ENCODE results near the gene ZNF471. TPM values are rescaled to one million over a fixed set of nuclear protein-coding genes. Genes with fewer than 3 reads are reported as not detected.

Gene ZNF471
- total and polyA plus RNA-seq, 2 experiments from 2014 or later = 3.6 to 6.1 TPM

- Histone ChIP-seq H3K4me3 (peak overlapping the region; percentile 82), H3K79me2 (ENCODE audit: insufficient read depth) (peaks cover 84% of the 10 kb centered on the region), H3K27me3 (replicated peaks; ENCODE audit: insufficient read depth) (no peaks in the 10 kb centered on the region), H4K20me1 (ENCODE audit: insufficient read depth) (no peaks in the 10 kb centered on the region), H2AFZ (peak overlapping the region; percentile 90), H3F3A (ENCODE audit: insufficient read depth) (no peaks in the 10 kb centered on the region), H3K4me2 (ENCODE audit: unreplicated experiment) (peak overlapping the region; percentile 86), H3K36me3 (ENCODE audit: low read depth) (peaks cover 6% of the 10 kb centered on the region; the same call in 1 of the 2 replicates), H3K27ac (peak overlapping the region; percentile 99), H3K9ac (peak overlapping the region; percentile 99), H3K4me1 (ENCODE audit: insufficient read depth) (peaks cover 6% of the 10 kb centered on the region; the same call in 1 of the 2 replicates), H3K9me3 (ENCODE audit: low read depth) (no peaks in the 10 kb centered on the region), H3K9me2 (ENCODE audit: insufficient read depth) (no peaks in the 10 kb centered on the region)
- peak; percentile 98 for DNase-seq
- 1 to 2% methylated on average over 55 to 77 of the region's 80 CpGs for WGBS, 2 experiments (ENCODE audit: low coverage in 1 of 2, low lambda C conversion rate in 2 of 2, missing lambda C conversion rate in 2 of 2)
- in situ Hi-C loops (cut with MboI) = no loop called here
- no peak for TF ChIP-seq EZH2 (IDR thresholded peaks at IDR 0.05; ENCODE audit: insufficient read depth, poor library complexity, severe bottlenecking)
- no peak for TF ChIP-seq EZH2phosphoT487 (IDR thresholded peaks at IDR 0.05; ENCODE audit: insufficient read depth, low read depth)
Measured at GRCh38 chr19:56477429-56478338, 30.0 kb upstream of the ZNF471 start.

DNA sequence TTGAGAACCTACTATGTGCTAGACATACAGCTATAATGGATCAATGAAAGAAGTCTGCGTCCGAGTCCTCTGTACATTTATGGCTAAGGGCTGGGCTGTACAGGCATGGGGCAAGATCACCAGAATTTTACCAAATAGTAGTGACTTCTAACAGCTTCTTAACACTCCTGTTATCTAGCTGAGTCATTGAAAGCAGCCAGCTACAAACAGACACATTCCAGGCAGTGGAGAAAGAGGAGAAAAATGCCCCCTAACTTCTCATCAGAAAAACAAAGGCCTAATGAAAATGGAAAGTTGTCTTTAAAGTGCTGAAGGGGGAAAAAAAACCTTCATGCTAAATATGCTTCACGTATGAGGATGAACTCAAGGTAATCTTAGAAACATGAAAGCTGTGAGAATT is 16.3 kb upstream of the ZNF471 start:
- Histone ChIP-seq H3K4me3 (no peak overlapping the region), H3K27me3 (replicated peaks; ENCODE audit: insufficient read depth) (no peaks in the 10 kb centered on the region), H3K9me2 (ENCODE audit: insufficient read depth) (no peaks in the 10 kb centered on the region), H3K79me2 (ENCODE audit: insufficient read depth) (peaks cover 81% of the 10 kb centered on the region), H3F3A (ENCODE audit: insufficient read depth) (no peaks in the 10 kb centered on the region), H3K4me2 (ENCODE audit: unreplicated experiment) (no peak overlapping the region), H3K4me1 (ENCODE audit: insufficient read depth) (no peaks in the 10 kb centered on the region; the same call in 1 of the 2 replicates), H3K36me3 (ENCODE audit: low read depth) (peaks cover 4% of the 10 kb centered on the region; the same call in 1 of the 2 replicates), H3K27ac (no peak overlapping the region), H3K9me3 (ENCODE audit: low read depth) (no peaks in the 10 kb centered on the region), H2AFZ (no peak overlapping the region), H3K9ac (no peak overlapping the region), H4K20me1 (ENCODE audit: insufficient read depth) (no peaks in the 10 kb centered on the region)
- TF ChIP-seq EZH2 (IDR thresholded peaks at IDR 0.05; ENCODE audit: insufficient read depth, poor library complexity, severe bottlenecking) = no peak
- TF ChIP-seq EZH2phosphoT487 (IDR thresholded peaks at IDR 0.05; ENCODE audit: insufficient read depth, low read depth) = no peak
- WGBS, 2 experiments (ENCODE audit: low coverage in 1 of 2, low lambda C conversion rate in 2 of 2, missing lambda C conversion rate in 2 of 2) = 82 to 86% methylated on average over 3 of the region's 3 CpGs
- in situ Hi-C loops (cut with MboI) = no loop called here
- DNase-seq = peak; percentile 26

DNA sequence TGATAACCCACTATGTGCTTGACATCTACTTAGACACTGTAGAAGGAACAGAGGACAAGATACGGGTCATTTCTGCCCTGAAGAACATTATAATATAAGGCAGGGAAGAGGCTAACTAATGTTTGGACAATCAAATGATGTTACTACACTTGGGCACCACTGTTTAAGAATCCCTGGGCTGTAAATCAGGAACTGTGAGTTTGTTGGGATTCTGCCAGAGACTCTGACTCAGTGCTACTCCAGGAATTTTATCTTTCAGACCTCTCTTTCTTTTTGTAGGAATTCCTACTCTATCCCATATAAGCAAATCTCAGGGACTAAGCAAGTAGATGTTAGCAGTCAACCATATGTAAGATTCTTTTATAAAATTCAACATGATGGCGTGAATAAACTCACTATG is 3.1 kb upstream of the ZNF471 start:
- no peak overlapping the region for H3K9ac ChIP-seq
- no peaks in the 10 kb centered on the region for H4K20me1 ChIP-seq (ENCODE audit: insufficient read depth)
- TF ChIP-seq EZH2 (IDR thresholded peaks at IDR 0.05; ENCODE audit: insufficient read depth, poor library complexity, severe bottlenecking) (no peak), EZH2phosphoT487 (IDR thresholded peaks at IDR 0.05; ENCODE audit: insufficient read depth, low read depth) (no peak)
- in situ Hi-C loops (cut with MboI) = no loop called here
- no peaks in the 10 kb centered on the region for H3F3A ChIP-seq (ENCODE audit: insufficient read depth)
- H3K4me1 ChIP-seq (ENCODE audit: insufficient read depth) = no peaks in the 10 kb centered on the region
- DNase-seq = peak; percentile 42
- WGBS, 2 experiments (ENCODE audit: low coverage in 1 of 2, low lambda C conversion rate in 2 of 2, missing lambda C conversion rate in 2 of 2) = 86 to 87% methylated on average over 2 of the region's 2 CpGs
- H3K9me2 ChIP-seq (ENCODE audit: insufficient read depth) = no peaks in the 10 kb centered on the region
- no peak overlapping the region for H3K27ac ChIP-seq
- H3K79me2 ChIP-seq (ENCODE audit: insufficient read depth) = no peaks in the 10 kb centered on the region
- no peaks in the 10 kb centered on the region for H3K9me3 ChIP-seq (ENCODE audit: low read depth)
- no peak overlapping the region for H3K4me2 ChIP-seq (ENCODE audit: unreplicated experiment)
- no peaks in the 10 kb centered on the region for H3K27me3 ChIP-seq (replicated peaks; ENCODE audit: insufficient read depth)
- H3K36me3 ChIP-seq (ENCODE audit: low read depth) = no peaks in the 10 kb centered on the region
- H2AFZ ChIP-seq = no peak overlapping the region
- H3K4me3 ChIP-seq = no peak overlapping the region

DNA sequence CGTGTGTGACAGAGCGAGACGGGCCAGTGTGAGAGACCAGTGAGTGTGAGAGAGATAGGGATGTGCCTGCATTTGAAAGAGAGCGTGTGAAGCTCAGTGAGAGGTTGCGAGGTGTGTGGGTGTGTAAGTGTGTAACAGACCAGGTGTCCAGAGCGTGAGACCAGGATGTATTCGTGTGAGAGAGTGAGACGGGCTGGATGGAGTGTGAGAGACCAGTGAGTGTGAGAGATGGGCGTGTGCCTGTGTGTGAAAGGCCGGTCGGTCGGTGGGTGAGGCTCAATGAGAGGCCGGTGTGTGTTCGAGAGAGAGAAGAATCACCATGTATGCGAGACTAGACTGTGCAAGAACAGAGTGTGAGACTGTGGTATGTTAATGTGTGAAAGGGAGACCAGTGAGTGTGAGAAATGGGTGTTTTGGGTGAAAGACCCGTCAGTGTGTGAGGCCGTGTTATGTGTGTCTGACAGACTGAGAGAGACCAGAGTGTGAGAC is 679 bp downstream of the ZNF471 start:
- no peaks in the 10 kb centered on the region for H3K27me3 ChIP-seq (replicated peaks; ENCODE audit: insufficient read depth)
- TF ChIP-seq EZH2 (IDR thresholded peaks at IDR 0.05; ENCODE audit: insufficient read depth, poor library complexity, severe bottlenecking) (no peak), EZH2phosphoT487 (IDR thresholded peaks at IDR 0.05; ENCODE audit: insufficient read depth, low read depth) (no peak)
- H3K27ac ChIP-seq = peak overlapping the region; percentile 96
- H2AFZ ChIP-seq = peak overlapping the region; percentile 97
- H3K4me3 ChIP-seq = peak overlapping the region; percentile 86
- H3K4me2 ChIP-seq (ENCODE audit: unreplicated experiment) = peak overlapping the region; percentile 98
- no peaks in the 10 kb centered on the region for H4K20me1 ChIP-seq (ENCODE audit: insufficient read depth)
- no peak for DNase-seq
- H3K9me2 ChIP-seq (ENCODE audit: insufficient read depth) = no peaks in the 10 kb centered on the region
- H3K9ac ChIP-seq = peak overlapping the region; percentile 96
- H3K9me3 ChIP-seq (ENCODE audit: low read depth) = no peaks in the 10 kb centered on the region
- in situ Hi-C loops (cut with MboI) = no loop called here
- H3F3A ChIP-seq (ENCODE audit: insufficient read depth) = no peaks in the 10 kb centered on the region
- WGBS, 2 experiments (ENCODE audit: low coverage in 1 of 2, low lambda C conversion rate in 2 of 2, missing lambda C conversion rate in 2 of 2) = 1% methylated on average over 17 of the region's 17 CpGs
- H3K4me1 ChIP-seq (ENCODE audit: insufficient read depth) = no peaks in the 10 kb centered on the region
- no peaks in the 10 kb centered on the region for H3K79me2 ChIP-seq (ENCODE audit: insufficient read depth)
- H3K36me3 ChIP-seq (ENCODE audit: low read depth) = 0 out of 2 replicates have a peak, but pooled peaks cover 8% of the 10 kb centered on the region
